GM18868 (cell line): ENCODE data around the gene GALNT4.
A peak's percentile ranks its signal among the peaks of the same experiment; 100 is the strongest.

Experiments
- ATAC-seq: cut with Tn5 transposase; IDR thresholded peaks from one replicate; pipeline ENCODE4 v1.9.1; 2021; ENCODE audit warnings: mild to moderate bottlenecking, moderate library complexity; ENCODE audit not compliant: unreplicated experiment

GALNT4 gene

GRCh38 chr12:89524541-89525304 is at the start of gene GALNT4:
Gene GALNT4, minus strand, starts transcription at chr12:89524796. Its CDS starts 247 bp downstream, at chr12:89524549.
- peak; percentile 81 for ATAC-seq

- no peak for ATAC-seq
Observed at GRCh38 chr12:89573051-89573810, 48.6 kb upstream of the GALNT4 start.

- ATAC-seq = no peak
Observed at GRCh38 chr12:89571491-89572195, 47.0 kb upstream of the GALNT4 start.

GRCh38 chr12:89568484-89568883 is 43.9 kb upstream of the GALNT4 start:
- ATAC-seq = no peak

- no peak for ATAC-seq
Observed at GRCh38 chr12:89567691-89568239, 43.2 kb upstream of the GALNT4 start.

DNA sequence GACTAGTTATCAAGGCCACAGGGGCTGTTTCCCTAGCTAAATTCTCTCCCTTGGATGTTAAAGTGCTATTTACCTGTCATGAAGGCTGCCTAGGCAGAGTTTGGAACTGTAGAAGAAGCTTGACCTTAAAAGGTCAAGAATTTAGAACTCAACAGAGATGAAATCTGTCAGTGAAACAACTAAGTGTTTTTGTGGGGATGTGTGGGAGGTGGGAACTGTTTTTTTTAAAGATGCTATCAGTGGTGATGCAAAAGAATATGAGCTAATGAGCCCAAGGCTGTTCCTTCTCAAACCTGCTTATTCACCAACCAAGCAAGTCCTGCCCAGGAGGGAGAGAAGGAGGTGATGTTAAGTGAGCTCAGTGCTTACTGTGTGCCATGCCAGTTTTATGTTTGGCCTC is 42.0 kb upstream of the GALNT4 start:
- peak; percentile 54 for ATAC-seq

DNA sequence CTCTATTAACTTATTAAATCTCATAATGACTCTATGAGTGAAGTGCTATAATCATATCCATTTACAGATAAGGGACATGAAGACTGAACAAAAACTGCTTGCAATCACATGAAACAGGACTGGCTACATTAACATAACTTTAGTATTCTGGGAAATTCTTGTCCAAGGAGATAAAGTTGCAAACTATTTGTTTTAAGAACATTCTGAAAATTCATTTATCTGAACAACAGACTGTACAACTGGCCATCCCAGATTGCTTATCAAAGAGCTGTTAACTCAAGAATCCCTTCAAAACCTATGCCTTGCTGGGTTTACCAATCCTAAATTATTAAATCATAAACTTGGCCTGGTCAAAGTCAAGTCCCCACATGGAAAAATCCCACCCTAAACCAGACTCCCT is 40.4 kb upstream of the GALNT4 start:
- ATAC-seq = no peak

- ATAC-seq = no peak
Observed at GRCh38 chr12:89559753-89560152, 35.2 kb upstream of the GALNT4 start.

DNA sequence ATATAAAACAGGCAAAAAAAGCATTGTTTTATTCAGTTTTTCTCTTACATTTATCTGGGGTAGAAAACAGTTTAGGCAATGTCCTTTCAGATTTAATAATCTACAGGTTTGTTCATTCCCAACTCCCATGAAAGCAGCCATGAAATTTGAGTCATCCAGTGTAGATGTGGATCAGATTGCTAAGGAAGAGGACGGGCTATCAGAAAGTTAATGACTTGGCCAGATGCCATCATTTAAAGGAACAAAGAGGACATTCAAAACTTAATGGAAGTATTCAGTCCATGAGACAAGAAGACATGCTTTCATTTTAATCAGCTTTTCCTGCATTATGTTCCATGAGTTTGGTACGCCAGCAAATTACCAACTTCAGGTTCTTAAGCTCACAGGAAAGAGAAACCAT is 32.4 kb upstream of the GALNT4 start:
- no peak for ATAC-seq

DNA sequence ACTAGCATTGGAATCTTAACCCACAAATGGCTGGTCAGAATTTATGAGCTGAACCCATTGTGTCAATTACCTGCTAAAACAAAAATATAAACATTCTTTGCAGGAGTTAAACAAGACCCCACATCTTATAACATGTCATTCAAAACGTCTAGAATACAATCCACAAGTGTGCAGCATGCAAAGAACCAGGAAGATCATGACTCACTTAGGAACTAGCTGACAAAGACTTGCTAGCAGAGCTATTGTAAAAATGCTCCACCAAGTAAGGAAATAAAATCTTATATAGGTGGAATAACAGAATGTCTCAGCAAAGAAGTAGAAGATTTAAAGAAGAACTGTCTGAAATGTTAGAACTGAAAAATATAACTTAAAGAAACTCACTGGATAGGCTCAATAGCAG is 27.8 kb upstream of the GALNT4 start:
- ATAC-seq = no peak

DNA sequence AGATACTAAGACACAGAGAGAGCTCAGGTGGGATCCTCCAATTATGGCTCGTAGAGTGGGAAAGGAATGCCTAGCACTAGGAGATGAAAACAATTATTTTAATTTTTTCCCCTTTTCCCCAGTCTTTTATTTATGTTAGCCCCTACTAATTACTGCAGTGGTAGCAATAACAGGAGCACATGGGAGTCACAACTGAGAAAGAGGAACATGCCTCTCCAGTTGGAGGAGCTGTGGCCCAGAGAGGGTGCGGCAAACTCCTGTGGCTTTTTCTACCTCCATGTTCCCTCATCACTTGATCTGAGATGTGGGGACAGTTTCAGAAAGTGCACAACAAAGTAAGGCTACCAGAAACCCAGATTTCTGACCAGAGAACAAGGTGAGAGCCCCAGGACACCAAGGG is 27.2 kb upstream of the GALNT4 start:
- ATAC-seq = no peak

GRCh38 chr12:89547101-89547500 is 22.5 kb upstream of the GALNT4 start:
- ATAC-seq = no peak

DNA sequence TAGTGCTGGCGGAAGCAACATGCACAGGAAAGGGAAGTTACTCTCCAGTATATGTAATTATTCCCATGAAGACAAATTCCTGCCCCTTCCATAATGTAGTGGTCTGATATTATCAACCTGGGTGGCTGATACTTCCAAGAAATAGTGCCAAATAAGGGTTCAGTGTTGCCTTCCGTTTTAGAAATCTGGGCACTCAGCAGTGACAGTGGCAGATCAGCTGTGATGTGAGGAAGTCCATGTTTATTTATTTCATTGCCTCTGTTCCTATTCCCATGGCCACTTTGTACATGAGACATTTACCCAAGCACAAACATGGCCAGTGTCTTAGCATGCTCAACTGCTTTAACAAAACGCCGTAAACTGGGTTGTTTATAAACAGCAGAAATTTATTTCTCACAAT is 21.6 kb upstream of the GALNT4 start:
- ATAC-seq = no peak

DNA sequence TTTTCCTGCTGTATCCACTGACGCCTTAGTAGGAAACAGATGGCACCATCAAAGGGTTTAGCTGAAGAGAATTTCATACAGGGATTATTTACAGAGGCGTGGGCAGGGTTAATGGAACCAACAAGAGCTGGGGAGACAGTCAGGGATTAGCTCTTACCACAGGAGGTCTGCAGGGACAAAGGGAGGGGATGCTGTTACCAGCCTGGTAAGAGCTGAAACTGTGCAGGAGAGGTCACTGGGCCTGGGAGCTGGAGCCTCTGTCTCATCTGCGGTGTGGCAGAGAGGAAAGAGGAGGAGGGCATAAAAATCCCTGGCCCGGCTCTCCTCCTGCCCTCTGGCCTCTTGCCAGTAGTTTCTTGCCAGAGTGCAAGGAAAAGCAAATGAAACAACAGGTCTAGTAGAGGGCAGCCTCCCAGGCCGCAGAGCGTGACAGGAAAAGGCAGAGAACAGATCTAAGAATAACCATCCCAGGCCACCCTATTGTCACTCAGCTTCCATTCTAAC is 20.1 kb upstream of the GALNT4 start:
- ATAC-seq = no peak

DNA sequence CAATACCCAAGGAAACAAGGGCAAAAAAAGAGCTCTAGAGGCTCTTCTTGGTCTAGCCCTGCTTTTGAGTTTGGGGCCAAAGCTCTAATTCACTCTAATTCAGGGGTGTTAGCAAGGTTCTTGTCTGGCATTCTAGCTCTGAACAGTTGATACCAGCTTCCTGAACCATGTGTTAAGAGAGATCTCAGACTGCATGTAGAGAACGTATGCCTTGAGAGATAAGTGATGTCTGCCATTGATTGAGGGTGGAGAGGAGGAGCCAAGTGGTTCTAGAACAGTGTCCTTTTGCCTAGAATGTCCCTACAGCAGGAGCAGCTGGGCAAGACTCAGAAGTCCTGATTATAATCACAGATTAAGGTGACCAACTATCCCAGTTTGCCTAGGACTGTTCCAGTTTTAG is 19.4 kb upstream of the GALNT4 start:
- ATAC-seq = no peak

GRCh38 chr12:89542912-89543592 is 18.5 kb upstream of the GALNT4 start:
- peak; percentile 67 for ATAC-seq

- no peak for ATAC-seq
Observed at GRCh38 chr12:89542236-89542635, 17.6 kb upstream of the GALNT4 start.

DNA sequence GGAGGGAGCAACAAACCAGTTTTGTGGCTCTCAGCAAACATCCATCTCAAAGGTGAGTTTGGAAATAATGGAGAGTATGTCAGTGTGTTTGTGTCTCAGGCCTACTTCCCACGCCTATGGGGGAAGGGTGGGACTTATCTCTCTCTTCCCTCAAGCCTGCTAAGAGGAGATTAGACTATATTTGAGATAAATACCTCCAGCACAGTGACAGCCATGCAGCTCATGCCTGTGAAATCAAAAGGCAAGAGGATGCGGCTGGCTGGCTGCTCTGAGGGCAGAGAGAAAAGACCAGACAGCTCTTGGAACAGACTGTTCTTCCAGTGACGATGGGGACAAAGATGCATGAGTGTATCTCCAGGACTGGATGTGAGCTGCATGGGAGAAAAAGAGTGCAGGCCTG is 16.0 kb upstream of the GALNT4 start:
- no peak for ATAC-seq

DNA sequence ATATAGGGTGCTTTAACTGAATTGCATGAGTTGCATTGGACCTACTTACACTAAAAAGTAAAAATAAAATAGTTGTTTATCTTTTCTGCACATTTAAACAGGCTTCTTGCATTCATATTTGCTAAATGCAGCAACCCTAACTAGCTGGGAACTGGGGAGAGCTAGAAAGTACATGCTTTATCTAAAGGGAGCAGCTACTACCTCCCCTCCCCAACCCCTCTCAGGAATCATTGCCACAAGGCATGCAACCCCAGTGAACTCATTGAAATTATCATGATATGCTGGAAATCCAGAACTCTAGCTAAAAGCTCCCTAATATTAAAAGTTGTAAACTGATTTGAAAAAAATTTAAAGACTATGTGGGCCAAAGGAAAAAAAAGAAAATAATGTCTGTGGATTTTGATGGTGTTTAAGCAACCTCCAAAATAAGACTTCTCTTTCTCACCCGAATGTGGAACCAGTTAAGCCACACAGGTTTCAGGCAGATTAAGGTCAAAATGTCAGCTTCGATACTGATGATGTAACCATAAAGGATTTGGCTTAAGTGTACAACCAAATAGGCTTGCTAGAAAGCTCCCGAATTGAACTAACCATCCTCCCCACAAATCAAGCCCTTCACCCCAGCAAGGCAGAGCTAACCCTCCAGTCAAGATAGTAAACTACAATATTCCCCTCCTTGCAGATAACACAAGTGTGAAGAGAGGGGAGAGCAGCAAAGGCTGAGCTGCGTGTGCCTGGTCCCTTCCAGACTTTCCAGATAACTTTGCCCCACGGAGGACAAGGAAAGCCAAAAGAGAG is 15.0 kb upstream of the GALNT4 start:
- peak; percentile 45 for ATAC-seq

DNA sequence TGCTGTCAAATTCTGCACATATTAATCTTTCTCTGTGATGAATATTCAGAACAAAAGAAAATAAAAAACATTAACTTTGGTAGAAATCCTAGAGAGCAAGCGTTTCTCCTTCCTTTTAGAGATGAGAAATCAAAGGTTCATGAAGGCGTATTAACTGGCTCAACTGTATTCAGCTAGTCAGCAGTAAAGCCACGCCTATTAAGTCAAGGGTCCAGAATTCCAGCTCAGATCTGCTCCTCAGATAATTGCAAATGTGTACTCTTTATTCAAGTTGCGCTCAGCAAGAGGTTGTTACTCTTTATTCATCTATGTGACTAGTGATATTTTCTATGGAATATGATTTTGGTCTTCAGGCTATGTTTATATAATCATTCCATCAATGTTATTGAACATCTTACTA is 14.3 kb upstream of the GALNT4 start:
- ATAC-seq = no peak
